ENCODE results near the gene RUSC1. TPM values are rescaled to one million over a fixed set of nuclear protein-coding genes. Genes with fewer than 3 reads are reported as not detected.
"Not testable (repeated sequence)": the region's sequence is repeated elsewhere in the genome, so short reads cannot be mapped to it uniquely, and the experiment has no call there.

Gene RUSC1
- total RNA-seq, 2 donors from 2014 or later, result 68.4 to 113 TPM

- H3K9me3 ChIP-seq, result no peaks in the 10 kb centered on the region
- H3K36me3 ChIP-seq, result no peaks in the 10 kb centered on the region
- intact Hi-C loops (cut with DNase I), result no loop called here
- peak overlapping the region; percentile 83 for H3K4me3 ChIP-seq
- no peak for TF ChIP-seq CTCF (IDR thresholded peaks at IDR 0.05)
- no peaks in the 10 kb centered on the region for H3K27me3 ChIP-seq
- H3K27ac ChIP-seq, result no peak overlapping the region
- peaks cover 20% of the 10 kb centered on the region for H3K4me1 ChIP-seq
- H3K9ac ChIP-seq (ENCODE audit: low read depth in 2 of 2, low read length in 2 of 2), result peak overlapping the region in 1 of 2 donors; percentile 86
- no peak for DNase-seq
Observed at GRCh38 chr1:155326020-155326526, 5.4 kb downstream of the RUSC1 start.

DNA sequence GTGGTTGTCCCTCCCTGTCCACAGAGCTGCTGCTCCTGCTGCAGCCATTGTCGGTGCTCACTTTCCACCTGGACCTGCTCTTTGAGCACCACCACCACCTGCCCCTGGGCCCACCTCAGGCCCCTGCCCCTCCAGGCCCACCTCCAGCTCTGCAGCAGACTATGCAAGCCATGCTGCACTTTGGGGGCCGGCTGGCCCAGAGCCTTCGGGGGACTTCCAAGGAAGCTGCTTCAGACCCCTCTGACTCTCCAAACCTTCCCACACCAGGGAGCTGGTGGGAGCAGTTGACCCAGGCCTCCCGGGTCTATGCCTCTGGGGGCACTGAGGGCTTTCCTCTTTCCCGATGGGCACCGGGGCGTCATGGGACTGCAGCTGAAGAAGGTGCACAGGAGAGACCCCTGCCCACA lies 5.9 kb downstream of the RUSC1 start:
- intact Hi-C loops (cut with DNase I), result no loop called here
- no peak overlapping the region for H3K9ac ChIP-seq (ENCODE audit: low read depth in 2 of 2, low read length in 2 of 2)

DNA sequence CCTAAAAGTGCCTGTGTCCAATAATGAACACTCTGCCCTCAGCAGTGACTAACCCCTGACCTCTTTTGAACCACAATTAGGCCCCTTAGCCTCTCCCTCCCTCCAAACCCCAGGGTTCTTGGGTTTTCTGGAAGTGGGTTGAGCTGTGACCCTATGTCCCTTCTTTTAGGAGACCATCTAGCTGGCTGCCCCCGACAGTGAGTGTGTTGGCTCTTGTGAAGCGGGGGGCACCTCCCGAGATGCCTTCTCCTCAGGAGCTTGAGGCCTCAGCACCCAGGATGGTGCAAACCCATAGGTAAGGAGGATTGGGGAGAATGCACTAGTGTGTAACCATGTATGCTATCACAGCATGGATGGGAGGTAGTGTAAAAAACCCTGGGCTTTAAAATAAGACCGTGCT lies 7.3 kb downstream of the RUSC1 start:
- intact Hi-C loops (cut with DNase I), result no loop called here

More for the DNA sequence above, 5.9 kb downstream of the RUSC1 start:
- no peak overlapping the region for H3K27ac ChIP-seq
- no peak for TF ChIP-seq CTCF (IDR thresholded peaks at IDR 0.05)
- H3K4me1 ChIP-seq, result peaks cover 15% of the 10 kb centered on the region
- H3K36me3 ChIP-seq, result no peaks in the 10 kb centered on the region
- no peak for DNase-seq
- no peak overlapping the region for H3K4me3 ChIP-seq
- no peaks in the 10 kb centered on the region for H3K9me3 ChIP-seq
- no peaks in the 10 kb centered on the region for H3K27me3 ChIP-seq

GRCh38 chr1:155328856-155329255 lies 8.2 kb downstream of the RUSC1 start:
- H3K4me1 ChIP-seq; H3K9ac ChIP-seq (ENCODE audit: low read depth in 2 of 2, low read length in 2 of 2); intact Hi-C loops (cut with DNase I); H3K27me3 ChIP-seq; H3K27ac ChIP-seq; DNase-seq; H3K36me3 ChIP-seq; H3K4me3 ChIP-seq; H3K9me3 ChIP-seq: not testable (repeated sequence)

More for the DNA sequence above, 7.3 kb downstream of the RUSC1 start:
- no peak for DNase-seq
- Histone ChIP-seq H3K27me3 (no peaks in the 10 kb centered on the region), H3K36me3 (no peaks in the 10 kb centered on the region), H3K9me3 (no peaks in the 10 kb centered on the region), H3K4me1 (peaks cover 7% of the 10 kb centered on the region), H3K9ac (ENCODE audit: low read depth in 2 of 2, low read length in 2 of 2) (no peak overlapping the region), H3K4me3 (no peak overlapping the region), H3K27ac (no peak overlapping the region)
- no peak for TF ChIP-seq CTCF (IDR thresholded peaks at IDR 0.05)

GRCh38 chr1:155329980-155330598 lies 9.4 kb downstream of the RUSC1 start:
- no peak overlapping the region for H3K9ac ChIP-seq (ENCODE audit: low read depth in 2 of 2, low read length in 2 of 2)
- DNase-seq, result no peak
- H3K4me3 ChIP-seq, result no peak overlapping the region
- intact Hi-C loops (cut with DNase I), result no loop called here
- H3K36me3 ChIP-seq, result no peaks in the 10 kb centered on the region
- no peak overlapping the region for H3K27ac ChIP-seq
- no peak for TF ChIP-seq CTCF (IDR thresholded peaks at IDR 0.05)
- H3K4me1 ChIP-seq, result peaks cover 7% of the 10 kb centered on the region
- H3K27me3 ChIP-seq, result no peaks in the 10 kb centered on the region
- no peaks in the 10 kb centered on the region for H3K9me3 ChIP-seq

- intact Hi-C loops (cut with DNase I), result no loop called here
- DNase-seq, result no peak
- Histone ChIP-seq H3K4me3 (no peak overlapping the region), H3K27ac (no peak overlapping the region), H3K9ac (ENCODE audit: low read depth in 2 of 2, low read length in 2 of 2) (no peak overlapping the region), H3K9me3 (no peaks in the 10 kb centered on the region), H3K4me1 (no peaks in the 10 kb centered on the region), H3K36me3 (no peaks in the 10 kb centered on the region), H3K27me3 (no peaks in the 10 kb centered on the region)
- no peak for TF ChIP-seq CTCF (IDR thresholded peaks at IDR 0.05)
Observed at GRCh38 chr1:155334962-155335361, 14.3 kb downstream of the RUSC1 start.

Measured in colonic mucosa (tissue), 4 donors.